ENCODE measurements around the gene NAALADL2.
A peak's percentile ranks its signal among the peaks of the same experiment; 100 is the strongest.
"Not testable (repeated sequence)": the region's sequence is repeated elsewhere in the genome, so short reads cannot be mapped to it uniquely, and the experiment has no call there.

The NAALADL2 gene

GRCh38 chr3:175073219-175073905 is 214.2 kb downstream of the NAALADL2 start:
- no peak overlapping the region for H3K4me3 ChIP-seq (ENCODE audit: low read depth, low read length)
- TF ChIP-seq, protein P1, sequence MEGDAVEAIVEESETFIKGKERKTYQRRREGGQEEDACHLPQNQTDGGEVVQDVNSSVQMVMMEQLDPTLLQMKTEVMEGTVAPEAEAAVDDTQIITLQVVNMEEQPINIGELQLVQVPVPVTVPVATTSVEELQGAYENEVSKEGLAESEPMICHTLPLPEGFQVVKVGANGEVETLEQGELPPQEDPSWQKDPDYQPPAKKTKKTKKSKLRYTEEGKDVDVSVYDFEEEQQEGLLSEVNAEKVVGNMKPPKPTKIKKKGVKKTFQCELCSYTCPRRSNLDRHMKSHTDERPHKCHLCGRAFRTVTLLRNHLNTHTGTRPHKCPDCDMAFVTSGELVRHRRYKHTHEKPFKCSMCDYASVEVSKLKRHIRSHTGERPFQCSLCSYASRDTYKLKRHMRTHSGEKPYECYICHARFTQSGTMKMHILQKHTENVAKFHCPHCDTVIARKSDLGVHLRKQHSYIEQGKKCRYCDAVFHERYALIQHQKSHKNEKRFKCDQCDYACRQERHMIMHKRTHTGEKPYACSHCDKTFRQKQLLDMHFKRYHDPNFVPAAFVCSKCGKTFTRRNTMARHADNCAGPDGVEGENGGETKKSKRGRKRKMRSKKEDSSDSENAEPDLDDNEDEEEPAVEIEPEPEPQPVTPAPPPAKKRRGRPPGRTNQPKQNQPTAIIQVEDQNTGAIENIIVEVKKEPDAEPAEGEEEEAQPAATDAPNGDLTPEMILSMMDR (conservative IDR thresholded peaks at IDR 0.05; ENCODE audit: low read depth, low read length), result no peak
- DNase-seq (ENCODE audit: low read depth), result peak; percentile 33

DNA sequence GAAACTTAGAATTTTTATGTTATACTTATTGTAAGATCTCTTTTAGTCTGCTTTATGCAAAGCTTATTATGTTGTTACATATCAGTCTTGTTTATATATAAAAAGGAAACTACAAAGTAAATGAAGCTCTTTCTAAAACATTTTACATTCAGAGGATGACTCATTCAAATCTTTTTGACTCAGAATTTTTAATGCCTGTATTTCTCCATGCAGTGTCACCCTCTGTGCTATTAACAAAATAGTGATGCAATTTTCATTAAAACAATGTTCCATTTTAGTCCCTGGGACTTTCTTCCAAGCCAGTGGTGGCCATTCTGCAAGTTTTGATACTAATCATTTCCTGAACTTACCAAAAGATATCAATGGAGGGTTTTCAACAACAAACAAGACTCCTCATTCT is 216.1 kb downstream of the NAALADL2 start:
- TF ChIP-seq, protein P1 (conservative IDR thresholded peaks at IDR 0.05; ENCODE audit: low read depth, low read length), result no peak
- no peak overlapping the region for H3K4me3 ChIP-seq (ENCODE audit: low read depth, low read length)
- peak; percentile 34 for DNase-seq (ENCODE audit: low read depth)

DNA sequence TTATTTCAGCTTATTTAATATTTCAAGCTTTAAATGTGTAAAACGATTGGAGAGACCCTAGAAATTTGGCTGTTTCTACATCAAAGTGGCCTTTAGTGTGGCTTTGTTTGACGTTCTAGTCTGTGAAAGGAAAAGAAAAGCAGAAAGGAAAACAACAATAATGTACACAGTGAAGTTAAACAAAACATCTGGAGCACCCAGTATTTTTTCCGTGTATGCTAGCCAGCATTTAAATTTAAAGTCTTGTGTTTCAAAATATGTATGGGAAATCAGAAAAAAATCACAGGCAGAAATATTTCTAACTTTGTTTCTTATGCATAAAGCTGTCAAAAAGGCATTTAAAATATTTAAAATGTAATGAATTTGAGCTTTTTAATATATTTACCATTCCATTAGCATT is 218.1 kb downstream of the NAALADL2 start:
- H3K4me3 ChIP-seq (ENCODE audit: low read depth, low read length), result no peak overlapping the region
- TF ChIP-seq, protein P1 (conservative IDR thresholded peaks at IDR 0.05; ENCODE audit: low read depth, low read length), result no peak
- DNase-seq (ENCODE audit: low read depth), result no peak

GRCh38 chr3:175082631-175083030 is 223.5 kb downstream of the NAALADL2 start:
- TF ChIP-seq, protein P1 (conservative IDR thresholded peaks at IDR 0.05; ENCODE audit: low read depth, low read length), result no peak
- H3K4me3 ChIP-seq (ENCODE audit: low read depth, low read length), result no peak overlapping the region
- no peak for DNase-seq (ENCODE audit: low read depth)

DNA sequence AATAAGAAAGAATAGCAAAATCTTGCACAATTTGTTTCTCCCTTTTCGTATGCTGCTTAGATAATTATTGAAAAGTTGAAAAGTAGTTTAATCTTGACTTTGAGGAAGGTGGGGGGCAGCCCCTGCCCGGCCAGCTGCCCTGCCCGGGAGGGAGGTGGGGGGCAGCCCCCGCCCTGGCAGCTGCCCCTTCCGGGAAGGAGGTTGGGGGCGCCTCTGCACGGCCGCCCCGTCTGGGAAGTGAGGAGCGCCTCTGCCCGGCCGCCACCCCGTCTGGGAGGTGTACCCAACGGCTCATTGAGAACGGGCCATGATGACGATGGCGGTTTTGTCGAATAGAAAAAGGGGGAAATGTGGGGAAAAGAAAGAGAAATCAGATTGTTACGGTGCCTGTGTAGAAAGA is 228.0 kb downstream of the NAALADL2 start:
- DNase-seq (ENCODE audit: low read depth), result not testable (repeated sequence)

DNA sequence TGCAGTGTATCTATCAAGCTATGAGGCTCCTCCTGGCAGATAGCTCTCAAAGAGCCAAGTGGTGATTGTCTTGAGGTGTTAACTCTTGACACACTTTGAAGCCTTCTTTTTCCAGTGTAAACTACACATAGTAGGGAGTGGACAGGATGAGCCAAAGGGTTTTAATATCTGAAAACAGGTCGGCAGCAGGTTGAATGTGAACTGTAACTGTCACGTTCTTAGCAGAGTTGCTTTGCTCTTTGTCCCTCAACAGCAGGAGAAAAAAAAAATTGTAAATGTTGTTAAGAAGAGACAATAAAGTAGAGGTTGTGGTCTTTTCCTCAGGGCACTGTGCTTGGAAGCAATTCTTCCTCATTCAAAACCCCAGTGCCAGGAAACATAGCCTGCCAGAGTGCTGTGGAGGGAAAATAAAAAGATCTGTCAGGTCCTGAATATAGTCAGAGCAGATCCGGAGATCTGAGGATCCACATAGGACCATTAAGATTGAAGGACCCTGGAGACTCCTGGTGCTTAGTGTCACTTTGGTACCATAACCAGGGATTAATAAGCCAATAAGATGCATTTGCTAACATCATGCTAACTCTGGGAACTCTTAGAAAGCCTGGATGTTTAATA is 229.7 kb downstream of the NAALADL2 start:
- TF ChIP-seq, protein P1 (conservative IDR thresholded peaks at IDR 0.05; ENCODE audit: low read depth, low read length), result no peak
- H3K4me3 ChIP-seq (ENCODE audit: low read depth, low read length), result no peak overlapping the region
- DNase-seq (ENCODE audit: low read depth), result no peak

More for the DNA sequence above, 228.0 kb downstream of the NAALADL2 start:
- H3K4me3 ChIP-seq (ENCODE audit: low read depth, low read length), result not testable (repeated sequence)

DNA sequence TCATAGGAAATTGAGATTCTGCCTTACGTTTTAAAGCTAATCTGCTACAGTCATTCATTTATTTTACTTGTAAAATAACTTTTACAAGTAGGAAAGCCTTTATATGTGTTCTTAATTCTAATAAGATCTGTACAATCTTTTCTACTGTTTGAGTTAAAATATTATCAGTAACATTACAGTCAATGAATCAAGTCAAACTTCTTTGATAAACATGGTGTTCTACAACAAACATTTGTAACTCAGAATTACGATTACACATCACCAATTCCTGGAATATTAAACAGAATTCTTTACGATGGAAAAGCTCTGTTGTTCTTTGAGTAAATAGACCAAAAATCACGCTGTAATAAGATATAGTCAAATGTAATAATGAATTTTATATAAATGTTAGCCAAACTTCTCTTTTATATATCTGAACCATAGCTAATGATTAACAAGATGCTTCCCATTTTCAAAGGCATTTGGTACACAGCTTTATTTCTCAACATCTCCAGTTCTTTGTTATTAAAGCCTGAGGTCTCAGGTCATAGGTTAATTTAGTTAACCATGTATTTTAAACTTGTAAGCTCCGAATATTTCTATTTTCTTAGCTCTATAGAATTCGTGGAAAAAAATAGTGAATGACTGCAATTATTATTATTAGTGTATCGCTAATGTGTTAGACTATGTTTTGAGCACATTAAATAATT is 232.4 kb downstream of the NAALADL2 start:
- no peak overlapping the region for H3K4me3 ChIP-seq (ENCODE audit: low read depth, low read length)
- no peak for DNase-seq (ENCODE audit: low read depth)
- TF ChIP-seq, protein P1 (conservative IDR thresholded peaks at IDR 0.05; ENCODE audit: low read depth, low read length), result no peak

Measured in choroid plexus epithelial cell (primary cell).